ENCODE results near the gene PHLDA3. TPM values are rescaled to one million over a fixed set of nuclear protein-coding genes. Genes with fewer than 3 reads are reported as not detected.

PHLDA3 gene
- total RNA-seq, 1 experiment from 2014 or later: 3.4 TPM

GRCh38 chr1:201454608-201455007 is 14.4 kb downstream of the PHLDA3 start:
- Histone ChIP-seq H3K36me3 (replicated peaks; ENCODE audit: control insufficient read depth, insufficient read depth, low read length) (no peaks in the 10 kb centered on the region), H3K4me3 (ENCODE audit: insufficient read depth, low read depth, low read length) (no peak overlapping the region), H3K27me3 (ENCODE audit: control insufficient read depth, insufficient read depth, low read length) (no peaks in the 10 kb centered on the region; the same call in 1 of the 2 replicates)
- DNase-seq: no peak

- Histone ChIP-seq H3K4me3 (ENCODE audit: insufficient read depth, low read depth, low read length) (no peak overlapping the region), H3K27me3 (ENCODE audit: control insufficient read depth, insufficient read depth, low read length) (no peaks in the 10 kb centered on the region; the same call in 1 of the 2 replicates), H3K36me3 (replicated peaks; ENCODE audit: control insufficient read depth, insufficient read depth, low read length) (no peaks in the 10 kb centered on the region)
- DNase-seq: no peak
These were observed 16.1 kb downstream of the PHLDA3 start for GRCh38 chr1:201452866-201453265.

- Histone ChIP-seq H3K36me3 (replicated peaks; ENCODE audit: control insufficient read depth, insufficient read depth, low read length) (no peaks in the 10 kb centered on the region), H3K4me3 (ENCODE audit: insufficient read depth, low read depth, low read length) (no peak overlapping the region), H3K27me3 (ENCODE audit: control insufficient read depth, insufficient read depth, low read length) (no peaks in the 10 kb centered on the region; the same call in none of the 2 replicates)
- DNase-seq: peak; percentile 65
These were observed 18.2 kb downstream of the PHLDA3 start for GRCh38 chr1:201450721-201451291.

GRCh38 chr1:201448990-201449389 is 20.0 kb downstream of the PHLDA3 start:
- H3K27me3 ChIP-seq (ENCODE audit: control insufficient read depth, insufficient read depth, low read length): no peaks in the 10 kb centered on the region; the same call in none of the 2 replicates
- H3K4me3 ChIP-seq (ENCODE audit: insufficient read depth, low read depth, low read length): no peak overlapping the region
- peak; percentile 36 for DNase-seq
- H3K36me3 ChIP-seq (replicated peaks; ENCODE audit: control insufficient read depth, insufficient read depth, low read length): no peaks in the 10 kb centered on the region

- DNase-seq: peak; percentile 93
- H3K36me3 ChIP-seq (replicated peaks; ENCODE audit: control insufficient read depth, insufficient read depth, low read length): no peaks in the 10 kb centered on the region
- no peak overlapping the region for H3K4me3 ChIP-seq (ENCODE audit: insufficient read depth, low read depth, low read length)
These were observed 20.8 kb downstream of the PHLDA3 start for GRCh38 chr1:201447903-201448871.

GRCh38 chr1:201445310-201445709 is 23.7 kb downstream of the PHLDA3 start:
- Histone ChIP-seq H3K27me3 (ENCODE audit: control insufficient read depth, insufficient read depth, low read length) (no peaks in the 10 kb centered on the region; the same call in none of the 2 replicates), H3K36me3 (replicated peaks; ENCODE audit: control insufficient read depth, insufficient read depth, low read length) (no peaks in the 10 kb centered on the region), H3K4me3 (ENCODE audit: insufficient read depth, low read depth, low read length) (no peak overlapping the region)
- DNase-seq: no peak

More at GRCh38 chr1:201447903-201448871, 20.8 kb downstream of the PHLDA3 start:
- H3K27me3 ChIP-seq (ENCODE audit: control insufficient read depth, insufficient read depth, low read length): no peaks in the 10 kb centered on the region; the same call in none of the 2 replicates

GRCh38 chr1:201444792-201445191 is 24.2 kb downstream of the PHLDA3 start:
- no peaks in the 10 kb centered on the region; the same call in none of the 2 replicates for H3K27me3 ChIP-seq (ENCODE audit: control insufficient read depth, insufficient read depth, low read length)
- no peaks in the 10 kb centered on the region for H3K36me3 ChIP-seq (replicated peaks; ENCODE audit: control insufficient read depth, insufficient read depth, low read length)
- no peak overlapping the region for H3K4me3 ChIP-seq (ENCODE audit: insufficient read depth, low read depth, low read length)
- no peak for DNase-seq

- no peaks in the 10 kb centered on the region; the same call in none of the 2 replicates for H3K27me3 ChIP-seq (ENCODE audit: control insufficient read depth, insufficient read depth, low read length)
- DNase-seq: no peak
- no peak overlapping the region for H3K4me3 ChIP-seq (ENCODE audit: insufficient read depth, low read depth, low read length)
- H3K36me3 ChIP-seq (replicated peaks; ENCODE audit: control insufficient read depth, insufficient read depth, low read length): no peaks in the 10 kb centered on the region
These were observed 25.2 kb downstream of the PHLDA3 start for GRCh38 chr1:201443747-201444146.

- Histone ChIP-seq H3K27me3 (ENCODE audit: control insufficient read depth, insufficient read depth, low read length) (no peaks in the 10 kb centered on the region), H3K36me3 (replicated peaks; ENCODE audit: control insufficient read depth, insufficient read depth, low read length) (no peaks in the 10 kb centered on the region), H3K4me3 (ENCODE audit: insufficient read depth, low read depth, low read length) (no peak overlapping the region)
- no peak for DNase-seq
These were observed 32.0 kb downstream of the PHLDA3 start for GRCh38 chr1:201436969-201437368.

- peak; percentile 81 for DNase-seq
- Histone ChIP-seq H3K4me3 (ENCODE audit: insufficient read depth, low read depth, low read length) (no peak overlapping the region), H3K27me3 (ENCODE audit: control insufficient read depth, insufficient read depth, low read length) (no peaks in the 10 kb centered on the region), H3K36me3 (replicated peaks; ENCODE audit: control insufficient read depth, insufficient read depth, low read length) (no peaks in the 10 kb centered on the region)
These were observed 32.6 kb downstream of the PHLDA3 start for GRCh38 chr1:201436393-201436792.

GRCh38 chr1:201434266-201434665 is 34.7 kb downstream of the PHLDA3 start:
- no peak overlapping the region for H3K4me3 ChIP-seq (ENCODE audit: insufficient read depth, low read depth, low read length)
- no peaks in the 10 kb centered on the region for H3K36me3 ChIP-seq (replicated peaks; ENCODE audit: control insufficient read depth, insufficient read depth, low read length)
- DNase-seq: no peak
- no peaks in the 10 kb centered on the region for H3K27me3 ChIP-seq (ENCODE audit: control insufficient read depth, insufficient read depth, low read length)

- DNase-seq: no peak
- Histone ChIP-seq H3K36me3 (replicated peaks; ENCODE audit: control insufficient read depth, insufficient read depth, low read length) (no peaks in the 10 kb centered on the region), H3K4me3 (ENCODE audit: insufficient read depth, low read depth, low read length) (no peak overlapping the region), H3K27me3 (ENCODE audit: control insufficient read depth, insufficient read depth, low read length) (no peaks in the 10 kb centered on the region)
These were observed 35.4 kb downstream of the PHLDA3 start for GRCh38 chr1:201433609-201434008.

GRCh38 chr1:201430776-201431175 is 38.2 kb downstream of the PHLDA3 start:
- Histone ChIP-seq H3K4me3 (ENCODE audit: insufficient read depth, low read depth, low read length) (no peak overlapping the region), H3K36me3 (replicated peaks; ENCODE audit: control insufficient read depth, insufficient read depth, low read length) (no peaks in the 10 kb centered on the region), H3K27me3 (ENCODE audit: control insufficient read depth, insufficient read depth, low read length) (no peaks in the 10 kb centered on the region)
- DNase-seq: no peak

GRCh38 chr1:201429736-201430501 is 39.1 kb downstream of the PHLDA3 start:
- peak; percentile 26 for DNase-seq
- no peak overlapping the region for H3K4me3 ChIP-seq (ENCODE audit: insufficient read depth, low read depth, low read length)

More at GRCh38 chr1:201429736-201430501, 39.1 kb downstream of the PHLDA3 start:
- H3K36me3 ChIP-seq (replicated peaks; ENCODE audit: control insufficient read depth, insufficient read depth, low read length): no peaks in the 10 kb centered on the region
- H3K27me3 ChIP-seq (ENCODE audit: control insufficient read depth, insufficient read depth, low read length): no peaks in the 10 kb centered on the region
